Glutamatergic neuron (in vitro differentiated cells): Measurements from ENCODE around the gene HMG20B. TPM values are rescaled to one million over a fixed set of nuclear protein-coding genes. Genes with fewer than 3 reads are reported as not detected.
A peak's percentile ranks its signal among the peaks of the same experiment; 100 is the strongest.

ENCODE experiments used
- DNase-seq: peaks from one replicate; pipeline ENCODE4 v3.0.0; 2022
- H3K27ac Mint-ChIP-seq: one replicate; pipeline ENCODE4 v1.8.0; 2020; ENCODE audit warnings: mild to moderate bottlenecking, mixed read lengths, inconsistent platforms; ENCODE audit not compliant: unreplicated experiment
- H3K27me3 Mint-ChIP-seq: one replicate; pipeline ENCODE4 v1.8.0; 2020; ENCODE audit warnings: mild to moderate bottlenecking, moderate library complexity, mixed read lengths, inconsistent platforms; ENCODE audit not compliant: unreplicated experiment
- H3K36me3 Mint-ChIP-seq: one replicate; pipeline ENCODE4 v1.8.0; 2020; ENCODE audit warnings: mild to moderate bottlenecking, mixed read lengths, inconsistent platforms; ENCODE audit not compliant: unreplicated experiment
- H3K4me1 Mint-ChIP-seq: one replicate; pipeline ENCODE4 v1.8.0; 2020; ENCODE audit warnings: mild to moderate bottlenecking, low read depth, mixed read lengths, inconsistent platforms; ENCODE audit not compliant: unreplicated experiment
- H3K4me3 Mint-ChIP-seq: one replicate; pipeline ENCODE4 v1.8.0; 2020; ENCODE audit warnings: mild to moderate bottlenecking, mixed read lengths, inconsistent platforms; ENCODE audit not compliant: unreplicated experiment
- H3K9me3 Mint-ChIP-seq: one replicate; pipeline ENCODE4 v1.8.0; 2020; ENCODE audit warnings: mild to moderate bottlenecking, moderate library complexity, mixed read lengths, inconsistent platforms; ENCODE audit not compliant: unreplicated experiment
- total RNA-seq: library from RNA; stranded (reverse); fragmentation: NEBNext Ultra II Directional; extraction: Animal tissue kit (Norgen Biotek cat#: 25700); gene quantifications from one replicate; pipeline ENCODE4 v1.2.1, GENCODE V29; 2021; ENCODE audit not compliant: unreplicated experiment
- TF ChIP-seq, protein P1 (sequence below): fragments of 200-600 bp; sonication (generic); IDR thresholded peaks from one replicate; pipeline ENCODE4 v1.5.0; 2021; ENCODE audit not compliant: partially characterized antibody, unreplicated experiment

The HMG20B gene
- total RNA-seq, 1 donor from 2014 or later = 55.3 TPM

DNA sequence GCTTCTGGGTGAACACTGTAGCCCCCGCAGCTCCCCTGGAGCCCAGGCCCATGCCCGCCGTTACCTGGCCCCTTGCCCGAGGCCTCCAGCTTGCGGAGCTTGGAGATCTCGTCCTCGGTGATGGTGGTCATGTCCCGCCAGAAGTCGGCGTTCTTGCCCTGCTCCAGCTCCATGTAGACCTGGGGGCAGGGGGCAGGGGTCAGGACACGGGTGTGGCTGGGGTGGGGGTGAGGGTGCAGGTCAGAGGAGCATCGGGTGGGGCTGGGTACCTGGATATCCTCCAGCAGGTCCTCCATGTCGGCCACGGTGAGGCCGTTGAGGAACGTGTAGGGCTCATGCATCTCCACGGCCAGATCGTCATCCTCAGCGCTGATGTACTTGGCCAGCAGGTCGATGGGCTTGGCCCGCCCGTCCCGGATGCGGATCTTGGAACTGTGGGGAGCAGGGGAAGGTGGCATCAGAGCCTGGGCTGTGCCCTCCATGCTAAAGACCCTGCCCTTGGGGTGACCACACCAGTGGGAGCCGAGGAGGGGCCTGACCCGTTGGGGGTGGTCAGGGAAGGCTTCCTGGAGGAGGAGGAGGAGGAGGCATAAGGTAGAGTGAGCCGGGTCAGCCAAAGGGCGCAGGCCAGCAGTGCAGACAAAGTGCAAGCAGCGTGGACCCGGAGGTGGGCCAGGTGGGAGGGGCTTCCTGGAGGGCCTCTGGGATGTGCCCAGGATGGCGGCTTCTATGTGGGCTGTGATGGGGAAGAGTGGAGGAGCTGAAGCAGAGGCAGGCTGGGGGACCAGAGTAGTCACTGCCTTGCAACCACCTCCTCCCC lies 46.3 kb downstream of the HMG20B start:
- Mint-ChIP-seq H3K9me3 (no peaks in the 10 kb centered on the region), H3K36me3 (no peaks in the 10 kb centered on the region)

GRCh38 chr19:3619631-3620012 lies 46.9 kb downstream of the HMG20B start:
- Mint-ChIP-seq H3K4me3 (no peak overlapping the region), H3K4me1 (peaks cover 5% of the 10 kb centered on the region), H3K36me3 (no peaks in the 10 kb centered on the region), H3K27ac (no peak overlapping the region), H3K27me3 (peaks cover 3% of the 10 kb centered on the region), H3K9me3 (peaks cover 1% of the 10 kb centered on the region)
- TF ChIP-seq, protein P1, sequence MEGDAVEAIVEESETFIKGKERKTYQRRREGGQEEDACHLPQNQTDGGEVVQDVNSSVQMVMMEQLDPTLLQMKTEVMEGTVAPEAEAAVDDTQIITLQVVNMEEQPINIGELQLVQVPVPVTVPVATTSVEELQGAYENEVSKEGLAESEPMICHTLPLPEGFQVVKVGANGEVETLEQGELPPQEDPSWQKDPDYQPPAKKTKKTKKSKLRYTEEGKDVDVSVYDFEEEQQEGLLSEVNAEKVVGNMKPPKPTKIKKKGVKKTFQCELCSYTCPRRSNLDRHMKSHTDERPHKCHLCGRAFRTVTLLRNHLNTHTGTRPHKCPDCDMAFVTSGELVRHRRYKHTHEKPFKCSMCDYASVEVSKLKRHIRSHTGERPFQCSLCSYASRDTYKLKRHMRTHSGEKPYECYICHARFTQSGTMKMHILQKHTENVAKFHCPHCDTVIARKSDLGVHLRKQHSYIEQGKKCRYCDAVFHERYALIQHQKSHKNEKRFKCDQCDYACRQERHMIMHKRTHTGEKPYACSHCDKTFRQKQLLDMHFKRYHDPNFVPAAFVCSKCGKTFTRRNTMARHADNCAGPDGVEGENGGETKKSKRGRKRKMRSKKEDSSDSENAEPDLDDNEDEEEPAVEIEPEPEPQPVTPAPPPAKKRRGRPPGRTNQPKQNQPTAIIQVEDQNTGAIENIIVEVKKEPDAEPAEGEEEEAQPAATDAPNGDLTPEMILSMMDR = no peak
- DNase-seq = no peak

More for the DNA sequence above, 46.3 kb downstream of the HMG20B start:
- H3K27ac Mint-ChIP-seq = no peak overlapping the region
- DNase-seq = no peak
- no peak overlapping the region for H3K4me3 Mint-ChIP-seq
- TF ChIP-seq, protein P1 = peak; percentile 41
- no peaks in the 10 kb centered on the region for H3K4me1 Mint-ChIP-seq
- H3K27me3 Mint-ChIP-seq = peaks cover 3% of the 10 kb centered on the region

DNA sequence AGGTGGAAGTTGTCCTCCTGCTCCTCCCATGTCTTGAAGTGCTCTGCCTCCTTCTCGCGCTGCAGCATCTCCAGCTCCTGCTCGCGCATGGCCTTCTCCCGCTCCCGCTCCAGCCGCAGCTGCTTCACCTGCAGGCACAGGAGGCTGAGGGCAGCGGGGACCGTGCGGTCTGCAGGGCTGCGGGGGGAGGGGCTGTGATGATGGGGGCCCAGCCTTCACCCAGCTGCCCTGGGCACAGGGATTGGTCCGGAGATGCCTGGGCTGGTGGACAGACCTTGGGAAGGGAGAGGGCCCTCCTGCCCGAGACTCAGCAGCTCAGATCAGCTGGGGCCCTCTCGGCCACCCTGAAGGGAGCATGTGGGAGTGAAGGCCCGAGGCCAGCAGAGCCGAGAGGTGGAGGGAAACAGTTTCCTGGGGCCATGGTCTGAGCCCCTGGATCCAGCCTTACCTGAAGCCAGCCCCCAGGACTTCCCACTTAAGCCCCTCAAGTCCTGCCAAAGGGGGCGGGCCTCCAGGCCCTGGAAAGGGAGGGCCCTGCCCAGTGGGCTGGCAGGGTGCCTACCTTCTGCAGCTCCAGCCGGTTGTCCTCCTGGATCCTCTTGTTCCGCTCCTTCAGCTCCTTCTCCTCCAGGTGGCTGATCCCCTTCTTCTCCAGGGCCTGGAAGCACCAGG lies 47.5 kb downstream of the HMG20B start:
- no peak overlapping the region for H3K27ac Mint-ChIP-seq
- DNase-seq = no peak
- H3K4me3 Mint-ChIP-seq = no peak overlapping the region
- TF ChIP-seq, protein P1 = no peak
- H3K27me3 Mint-ChIP-seq = peaks cover 3% of the 10 kb centered on the region
- no peaks in the 10 kb centered on the region for H3K36me3 Mint-ChIP-seq
- peaks cover 5% of the 10 kb centered on the region for H3K4me1 Mint-ChIP-seq
- peaks cover 2% of the 10 kb centered on the region for H3K9me3 Mint-ChIP-seq

DNA sequence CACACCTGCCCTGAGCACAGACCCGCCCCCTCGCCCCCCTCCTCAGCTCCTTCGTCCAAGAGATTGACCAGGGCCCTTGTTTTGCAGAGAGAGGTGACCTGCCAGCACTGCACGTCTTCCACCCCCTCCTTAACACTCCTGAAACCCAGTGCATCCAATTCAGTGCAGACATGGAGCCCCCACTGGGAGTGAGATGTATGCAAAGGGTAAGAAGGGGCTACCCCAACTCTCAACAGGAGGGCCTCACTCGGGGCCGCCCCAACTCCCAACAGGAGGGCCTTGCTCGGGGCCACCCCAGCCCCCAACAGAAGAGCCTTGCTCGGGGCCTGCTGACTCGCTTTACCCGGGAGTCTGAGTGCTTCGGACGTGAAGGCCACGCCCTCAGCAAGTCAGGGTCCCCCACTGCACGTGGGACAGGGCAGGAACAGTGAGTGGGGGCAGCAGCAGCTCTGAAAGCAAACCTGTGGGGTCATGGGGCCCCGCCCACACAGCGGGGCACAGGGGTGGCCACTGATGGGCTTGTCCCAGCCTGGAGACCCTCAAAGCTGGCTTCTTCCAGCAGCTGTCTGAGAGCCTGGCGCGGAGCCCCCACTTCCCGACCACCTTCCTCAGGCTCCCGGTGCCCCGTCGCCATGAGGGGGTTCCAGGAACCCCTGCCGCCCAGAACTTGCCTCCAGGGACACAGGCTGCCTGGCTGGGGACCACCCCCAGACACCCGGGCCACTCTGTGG lies 48.2 kb downstream of the HMG20B start:
- Mint-ChIP-seq H3K27me3 (peaks cover 6% of the 10 kb centered on the region), H3K36me3 (no peaks in the 10 kb centered on the region), H3K9me3 (peaks cover 4% of the 10 kb centered on the region), H3K4me1 (peaks cover 7% of the 10 kb centered on the region), H3K27ac (no peak overlapping the region), H3K4me3 (no peak overlapping the region)
- TF ChIP-seq, protein P1 = no peak
- no peak for DNase-seq

DNA sequence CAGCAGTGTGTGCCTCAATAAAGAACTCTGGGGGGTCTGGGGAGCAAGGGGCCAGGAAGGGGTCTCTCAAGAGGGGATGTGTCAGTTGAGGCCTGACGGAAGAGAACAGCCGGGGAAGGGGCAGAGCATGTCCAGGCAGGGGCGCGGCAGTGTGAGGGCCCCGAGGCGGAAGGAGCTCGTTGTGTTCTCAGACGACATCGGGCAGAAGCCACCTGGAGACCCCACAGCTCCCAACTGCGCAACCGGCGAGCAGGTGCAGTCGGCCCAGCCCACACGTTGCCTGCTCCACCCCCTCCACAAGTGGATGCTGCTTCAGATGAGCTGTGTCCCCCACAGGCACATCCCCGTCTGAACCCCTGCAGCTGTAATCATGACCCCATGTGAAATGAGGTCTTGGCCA lies 48.9 kb downstream of the HMG20B start:
- Mint-ChIP-seq H3K4me3 (no peak overlapping the region), H3K36me3 (no peaks in the 10 kb centered on the region), H3K27ac (no peak overlapping the region), H3K9me3 (peaks cover 5% of the 10 kb centered on the region), H3K4me1 (peaks cover 8% of the 10 kb centered on the region), H3K27me3 (peaks cover 5% of the 10 kb centered on the region)
- TF ChIP-seq, protein P1 = no peak
- DNase-seq = no peak
